ENCODE results near the gene WDPCP.

DNA sequence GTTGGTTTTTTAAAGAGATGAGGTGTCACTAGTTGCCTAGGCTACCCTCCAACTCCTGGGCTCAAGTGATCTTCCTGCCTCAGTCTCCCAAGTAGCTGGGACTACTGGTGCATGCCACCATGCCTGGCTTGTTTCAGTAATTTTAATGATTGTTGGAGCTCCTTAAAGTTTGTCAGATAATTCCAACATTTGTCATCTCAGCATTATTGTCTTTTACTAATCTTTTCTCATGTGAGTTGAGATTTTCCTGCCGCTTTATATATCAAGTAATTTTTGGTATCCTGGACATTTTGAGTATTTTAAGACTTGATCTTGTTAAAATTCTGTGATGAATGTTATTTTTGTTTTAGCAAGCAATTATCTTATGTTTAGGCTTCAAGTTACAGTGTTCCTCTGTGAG, 429.0 kb downstream of the WDPCP start:
- TF ChIP-seq, protein P1, sequence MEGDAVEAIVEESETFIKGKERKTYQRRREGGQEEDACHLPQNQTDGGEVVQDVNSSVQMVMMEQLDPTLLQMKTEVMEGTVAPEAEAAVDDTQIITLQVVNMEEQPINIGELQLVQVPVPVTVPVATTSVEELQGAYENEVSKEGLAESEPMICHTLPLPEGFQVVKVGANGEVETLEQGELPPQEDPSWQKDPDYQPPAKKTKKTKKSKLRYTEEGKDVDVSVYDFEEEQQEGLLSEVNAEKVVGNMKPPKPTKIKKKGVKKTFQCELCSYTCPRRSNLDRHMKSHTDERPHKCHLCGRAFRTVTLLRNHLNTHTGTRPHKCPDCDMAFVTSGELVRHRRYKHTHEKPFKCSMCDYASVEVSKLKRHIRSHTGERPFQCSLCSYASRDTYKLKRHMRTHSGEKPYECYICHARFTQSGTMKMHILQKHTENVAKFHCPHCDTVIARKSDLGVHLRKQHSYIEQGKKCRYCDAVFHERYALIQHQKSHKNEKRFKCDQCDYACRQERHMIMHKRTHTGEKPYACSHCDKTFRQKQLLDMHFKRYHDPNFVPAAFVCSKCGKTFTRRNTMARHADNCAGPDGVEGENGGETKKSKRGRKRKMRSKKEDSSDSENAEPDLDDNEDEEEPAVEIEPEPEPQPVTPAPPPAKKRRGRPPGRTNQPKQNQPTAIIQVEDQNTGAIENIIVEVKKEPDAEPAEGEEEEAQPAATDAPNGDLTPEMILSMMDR (IDR thresholded peaks at IDR 0.05): no peak
- TF ChIP-seq EP300 (IDR thresholded peaks at IDR 0.05; ENCODE audit: borderline replicate concordance in 1 of 2, low read depth in 1 of 2, low read length in 1 of 2) (no peak), RFX5 (IDR thresholded peaks at IDR 0.05; ENCODE audit: low read length) (no peak), RAD21 (IDR thresholded peaks at IDR 0.05; ENCODE audit: low read length) (no peak), GABPA (IDR thresholded peaks at IDR 0.05; ENCODE audit: low read depth) (no peak), TEAD4 (IDR thresholded peaks at IDR 0.05; ENCODE audit: borderline replicate concordance, insufficient read depth) (no peak), CHD2 (IDR thresholded peaks at IDR 0.05; ENCODE audit: low read length, partially characterized antibody) (no peak), POLR2AphosphoS5 (IDR thresholded peaks at IDR 0.05; ENCODE audit: low read depth, low read length) (no peak), RCOR1 (IDR thresholded peaks at IDR 0.05; ENCODE audit: low read length) (no peak), FOXM1 (IDR thresholded peaks at IDR 0.05; ENCODE audit: low read depth) (no peak), YY1 (IDR thresholded peaks at IDR 0.05; ENCODE audit: low read depth) (no peak)
- TF ChIP-seq, protein P2, sequence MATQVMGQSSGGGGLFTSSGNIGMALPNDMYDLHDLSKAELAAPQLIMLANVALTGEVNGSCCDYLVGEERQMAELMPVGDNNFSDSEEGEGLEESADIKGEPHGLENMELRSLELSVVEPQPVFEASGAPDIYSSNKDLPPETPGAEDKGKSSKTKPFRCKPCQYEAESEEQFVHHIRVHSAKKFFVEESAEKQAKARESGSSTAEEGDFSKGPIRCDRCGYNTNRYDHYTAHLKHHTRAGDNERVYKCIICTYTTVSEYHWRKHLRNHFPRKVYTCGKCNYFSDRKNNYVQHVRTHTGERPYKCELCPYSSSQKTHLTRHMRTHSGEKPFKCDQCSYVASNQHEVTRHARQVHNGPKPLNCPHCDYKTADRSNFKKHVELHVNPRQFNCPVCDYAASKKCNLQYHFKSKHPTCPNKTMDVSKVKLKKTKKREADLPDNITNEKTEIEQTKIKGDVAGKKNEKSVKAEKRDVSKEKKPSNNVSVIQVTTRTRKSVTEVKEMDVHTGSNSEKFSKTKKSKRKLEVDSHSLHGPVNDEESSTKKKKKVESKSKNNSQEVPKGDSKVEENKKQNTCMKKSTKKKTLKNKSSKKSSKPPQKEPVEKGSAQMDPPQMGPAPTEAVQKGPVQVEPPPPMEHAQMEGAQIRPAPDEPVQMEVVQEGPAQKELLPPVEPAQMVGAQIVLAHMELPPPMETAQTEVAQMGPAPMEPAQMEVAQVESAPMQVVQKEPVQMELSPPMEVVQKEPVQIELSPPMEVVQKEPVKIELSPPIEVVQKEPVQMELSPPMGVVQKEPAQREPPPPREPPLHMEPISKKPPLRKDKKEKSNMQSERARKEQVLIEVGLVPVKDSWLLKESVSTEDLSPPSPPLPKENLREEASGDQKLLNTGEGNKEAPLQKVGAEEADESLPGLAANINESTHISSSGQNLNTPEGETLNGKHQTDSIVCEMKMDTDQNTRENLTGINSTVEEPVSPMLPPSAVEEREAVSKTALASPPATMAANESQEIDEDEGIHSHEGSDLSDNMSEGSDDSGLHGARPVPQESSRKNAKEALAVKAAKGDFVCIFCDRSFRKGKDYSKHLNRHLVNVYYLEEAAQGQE (IDR thresholded peaks at IDR 0.05; ENCODE audit: low read depth, low read length): no peak
